GM23338 (cell line): ENCODE data around the gene MEGF11. TPM values are rescaled to one million over a fixed set of nuclear protein-coding genes. Genes with fewer than 3 reads are reported as not detected.

Experiments used
- ATAC-seq: fragments of 200-7000 bp; cut with Tn5 transposase; 3 replicates; pipeline ENCODE4 v1.9.1; 2020
- DNase-seq: peaks from one replicate; pipeline ENCODE4 v3.0.0-alpha.2; 2015; ENCODE audit warnings: low spot score
- H2AFZ ChIP-seq: fragments of 200-600 bp; sonication (generic); 2 replicates; pipeline ENCODE4 v1.8.0; 2016; ENCODE audit warnings: antibody characterized with exemption, mild to moderate bottlenecking, moderate library complexity
- H3F3A ChIP-seq: fragments of 200-600 bp; sonication (generic); replicated peaks from 2 replicates; pipeline ENCODE4 v1.8.0; 2017; ENCODE audit warnings: antibody characterized with exemption, mixed run types, low read depth
- H3K27ac ChIP-seq: fragments of 200-600 bp; sonication (generic); 2 replicates; pipeline ENCODE4 v1.6.1; 2016; ENCODE audit warnings: low read depth
- H3K27me3 ChIP-seq: fragments of 200-600 bp; sonication (generic); 2 replicates; pipeline ENCODE4 v1.8.0; 2016; ENCODE audit warnings: mild to moderate bottlenecking, mixed run types, moderate library complexity; ENCODE audit not compliant: insufficient read depth
- H3K36me3 ChIP-seq: fragments of 200-600 bp; sonication (generic); 2 replicates; pipeline ENCODE4 v1.8.0; 2016; ENCODE audit warnings: mild to moderate bottlenecking; ENCODE audit not compliant: insufficient read depth
- H3K4me1 ChIP-seq: fragments of 200-600 bp; sonication (generic); 2 replicates; pipeline ENCODE4 v1.8.0; 2016; ENCODE audit warnings: mild to moderate bottlenecking, moderate library complexity; ENCODE audit not compliant: insufficient read depth
- H3K4me2 ChIP-seq: fragments of 200-600 bp; sonication (generic); 2 replicates; pipeline ENCODE4 v1.7.1; 2017; ENCODE audit warnings: mixed run types
- H3K4me3 ChIP-seq: fragments of 200-600 bp; sonication (generic); 2 replicates; pipeline ENCODE4 v1.6.1; 2016; ENCODE audit warnings: mixed run types
- H3K79me2 ChIP-seq: fragments of 200-600 bp; sonication (generic); replicated peaks from 2 replicates; pipeline ENCODE4 v1.8.0; 2017; ENCODE audit warnings: mild to moderate bottlenecking; ENCODE audit not compliant: insufficient read depth
- H3K9me2 ChIP-seq: fragments of 200-600 bp; sonication (generic); 2 replicates; pipeline ENCODE4 v1.8.0; 2017; ENCODE audit not compliant: insufficient read depth
- H4K20me1 ChIP-seq: fragments of 200-600 bp; sonication (generic); replicated peaks from 2 replicates; pipeline ENCODE4 v1.8.0; 2017; ENCODE audit warnings: mild to moderate bottlenecking; ENCODE audit not compliant: insufficient read depth
- H3K27ac Mint-ChIP-seq: 2 replicates; pipeline ENCODE4 v1.8.0; 2020; ENCODE audit warnings: inconsistent platforms, mild to moderate bottlenecking, moderate library complexity, mixed read lengths
- H3K27me3 Mint-ChIP-seq: 3 replicates; pipeline ENCODE4 v1.8.0; 2022; ENCODE audit warnings: low read depth, mild to moderate bottlenecking, moderate library complexity, mixed read lengths, inconsistent platforms; ENCODE audit not compliant: insufficient read depth, poor library complexity
- H3K36me3 Mint-ChIP-seq: 3 replicates; pipeline ENCODE4 v1.8.0; 2021; ENCODE audit warnings: low read depth, mild to moderate bottlenecking, inconsistent platforms, moderate library complexity, mixed read lengths
- H3K4me1 Mint-ChIP-seq: 3 replicates; pipeline ENCODE4 v1.8.0; 2020; ENCODE audit warnings: mild to moderate bottlenecking, inconsistent platforms, mixed read lengths
- H3K4me3 Mint-ChIP-seq: 3 replicates; pipeline ENCODE4 v1.8.0; 2021; ENCODE audit warnings: moderate library complexity, mild to moderate bottlenecking, inconsistent platforms, mixed read lengths
- H3K9me3 Mint-ChIP-seq: 3 replicates; pipeline ENCODE4 v1.8.0; 2020; ENCODE audit warnings: moderate library complexity, mild to moderate bottlenecking, inconsistent platforms, mixed read lengths
- CREB1 ChIP-seq: fragments of 250-450 bp; sonication (Bioruptor Pico); IDR thresholded peaks from 2 replicates; pipeline ENCODE4 v1.5.0; 2020; ENCODE audit warnings: low read depth, mild to moderate bottlenecking, moderate library complexity
- EZH2 ChIP-seq: fragments of 200-600 bp; sonication (generic); IDR thresholded peaks from one replicate; pipeline ENCODE4 v1.8.0; 2017; ENCODE audit warnings: antibody characterized with exemption, mild to moderate bottlenecking, low read depth; ENCODE audit not compliant: unreplicated experiment
- EZH2phosphoT487 ChIP-seq: fragments of 200-600 bp; sonication (generic); IDR thresholded peaks from one replicate; pipeline ENCODE4 v1.8.1; 2018; ENCODE audit warnings: antibody characterized with exemption; ENCODE audit not compliant: unreplicated experiment
- NANOG ChIP-seq: IDR thresholded peaks from 2 replicates; pipeline ENCODE4 v1.6.1; 2016; ENCODE audit warnings: antibody characterized with exemption, borderline replicate concordance
- POLR2AphosphoS5 ChIP-seq: IDR thresholded peaks from 2 replicates; pipeline ENCODE4 v1.6.1; 2016; ENCODE audit warnings: antibody characterized with exemption, low read depth
- REST ChIP-seq: IDR thresholded peaks from one replicate; pipeline ENCODE4 v1.6.1; 2018; ENCODE audit warnings: antibody characterized with exemption; ENCODE audit not compliant: unreplicated experiment
- STAT1 ChIP-seq: IDR thresholded peaks from one replicate; pipeline ENCODE4 v1.6.1; 2016; ENCODE audit warnings: antibody characterized with exemption; ENCODE audit not compliant: unreplicated experiment
- ZNF114 ChIP-seq: fragments of 250-450 bp; sonication (Bioruptor Pico); IDR thresholded peaks from 2 replicates; pipeline ENCODE4 v1.5.0; 2020; ENCODE audit warnings: mild to moderate bottlenecking, moderate library complexity
- ZNF331 ChIP-seq: fragments of 250-450 bp; sonication (Bioruptor Pico); IDR thresholded peaks from 2 replicates; pipeline ENCODE4 v1.5.0; 2020; ENCODE audit warnings: low read depth, mild to moderate bottlenecking, moderate library complexity
- polyA plus RNA-seq: library from polyadenylated mRNA; unstranded; fragments of >200 nt; fragmentation: Nextera tagmentation; extraction: Ambion mirVana; gene quantifications from 2 replicates; pipeline ENCODE4 v1.2.1, GENCODE V29; 2016
- total RNA-seq: library from RNA; depleted of rRNA; stranded (reverse); fragments of >200 nt; shearing (Covaris generic); gene quantifications from 2 replicates; pipeline ENCODE4 v1.2.3, GENCODE V29; 2014
- TF ChIP-seq, protein P1 (sequence below), 2 experiments: fragments of 200-600 bp in 1 of 2; sonication (generic) in 1 of 2; conservative IDR thresholded peaks; 2 replicates each; pipeline versions ENCODE4 v1.5.1 to v1.6.1; 2016 to 2017; ENCODE audit warnings: antibody characterized with exemption in 2 of 2, low read depth in 2 of 2, mild to moderate bottlenecking in 2 of 2, moderate library complexity in 1 of 2
- TF ChIP-seq, protein P2 (sequence below): IDR thresholded peaks from 2 replicates; pipeline ENCODE4 v1.6.1; 2016; ENCODE audit warnings: antibody characterized with exemption

MEGF11 gene
- total and polyA plus RNA-seq, 2 experiments from 2014 or later = 1.3 to 1.9 TPM

DNA sequence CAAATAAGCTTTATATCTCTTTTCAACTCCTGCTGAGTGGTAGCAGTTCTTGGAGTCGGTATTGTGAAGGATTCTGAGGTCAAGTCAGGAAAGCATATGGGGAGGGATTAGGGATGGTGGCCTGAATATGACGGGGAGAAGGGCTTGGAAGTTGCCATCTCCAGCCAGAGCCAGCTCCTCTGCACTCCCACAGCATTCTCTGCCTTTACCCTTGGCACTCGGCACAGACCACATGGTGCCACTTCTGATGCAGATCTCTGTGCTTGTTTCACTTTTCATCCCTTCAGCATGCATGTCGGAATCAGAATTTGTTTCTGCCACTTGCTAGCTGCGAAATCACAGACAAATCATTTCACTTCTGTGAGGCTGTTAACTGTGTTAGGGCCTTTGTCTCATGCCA, 331.8 kb downstream of the MEGF11 start:
- Histone ChIP-seq H3K27ac (no peak overlapping the region), H3K9me2 (no peaks in the 10 kb centered on the region), H3K36me3 (no peaks in the 10 kb centered on the region), H3K27me3 (no peaks in the 10 kb centered on the region), H4K20me1 (no peaks in the 10 kb centered on the region), H3K4me2 (no peak overlapping the region), H3K4me3 (no peak overlapping the region), H3K79me2 (no peaks in the 10 kb centered on the region), H2AFZ (no peak overlapping the region), H3K4me1 (no peaks in the 10 kb centered on the region), H3F3A (no peaks in the 10 kb centered on the region)
- no peak for DNase-seq
- Mint-ChIP-seq H3K4me1 (peaks cover 18% of the 10 kb centered on the region), H3K36me3 (no peaks in the 10 kb centered on the region), H3K27ac (no peak overlapping the region), H3K9me3 (no peaks in the 10 kb centered on the region), H3K4me3 (no peak overlapping the region), H3K27me3 (peaks cover 4% of the 10 kb centered on the region)
- ATAC-seq = no peak
- no peak for TF ChIP-seq CREB1 (CRISPR knock-in tag)
- no peak for TF ChIP-seq EZH2phosphoT487
- no peak for TF ChIP-seq NANOG
- TF ChIP-seq, protein P1, sequence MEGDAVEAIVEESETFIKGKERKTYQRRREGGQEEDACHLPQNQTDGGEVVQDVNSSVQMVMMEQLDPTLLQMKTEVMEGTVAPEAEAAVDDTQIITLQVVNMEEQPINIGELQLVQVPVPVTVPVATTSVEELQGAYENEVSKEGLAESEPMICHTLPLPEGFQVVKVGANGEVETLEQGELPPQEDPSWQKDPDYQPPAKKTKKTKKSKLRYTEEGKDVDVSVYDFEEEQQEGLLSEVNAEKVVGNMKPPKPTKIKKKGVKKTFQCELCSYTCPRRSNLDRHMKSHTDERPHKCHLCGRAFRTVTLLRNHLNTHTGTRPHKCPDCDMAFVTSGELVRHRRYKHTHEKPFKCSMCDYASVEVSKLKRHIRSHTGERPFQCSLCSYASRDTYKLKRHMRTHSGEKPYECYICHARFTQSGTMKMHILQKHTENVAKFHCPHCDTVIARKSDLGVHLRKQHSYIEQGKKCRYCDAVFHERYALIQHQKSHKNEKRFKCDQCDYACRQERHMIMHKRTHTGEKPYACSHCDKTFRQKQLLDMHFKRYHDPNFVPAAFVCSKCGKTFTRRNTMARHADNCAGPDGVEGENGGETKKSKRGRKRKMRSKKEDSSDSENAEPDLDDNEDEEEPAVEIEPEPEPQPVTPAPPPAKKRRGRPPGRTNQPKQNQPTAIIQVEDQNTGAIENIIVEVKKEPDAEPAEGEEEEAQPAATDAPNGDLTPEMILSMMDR (conservative IDR thresholded peaks at IDR 0.05; ENCODE audit: low read depth in 2 of 2) = no peak
- no peak for TF ChIP-seq ZNF114 (CRISPR knock-in tag)
- TF ChIP-seq STAT1 = no peak
- TF ChIP-seq, protein P2, sequence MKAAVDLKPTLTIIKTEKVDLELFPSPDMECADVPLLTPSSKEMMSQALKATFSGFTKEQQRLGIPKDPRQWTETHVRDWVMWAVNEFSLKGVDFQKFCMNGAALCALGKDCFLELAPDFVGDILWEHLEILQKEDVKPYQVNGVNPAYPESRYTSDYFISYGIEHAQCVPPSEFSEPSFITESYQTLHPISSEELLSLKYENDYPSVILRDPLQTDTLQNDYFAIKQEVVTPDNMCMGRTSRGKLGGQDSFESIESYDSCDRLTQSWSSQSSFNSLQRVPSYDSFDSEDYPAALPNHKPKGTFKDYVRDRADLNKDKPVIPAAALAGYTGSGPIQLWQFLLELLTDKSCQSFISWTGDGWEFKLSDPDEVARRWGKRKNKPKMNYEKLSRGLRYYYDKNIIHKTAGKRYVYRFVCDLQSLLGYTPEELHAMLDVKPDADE = no peak
- TF ChIP-seq POLR2AphosphoS5 = no peak

- ATAC-seq (no peak), DNase-seq (no peak)
- H2AFZ ChIP-seq = no peak overlapping the region
- Mint-ChIP-seq H3K27ac (no peak overlapping the region), H3K36me3 (no peaks in the 10 kb centered on the region), H3K9me3 (no peaks in the 10 kb centered on the region), H3K4me1 (peaks cover 24% of the 10 kb centered on the region), H3K4me3 (no peak overlapping the region), H3K27me3 (peaks cover 4% of the 10 kb centered on the region)
- no peaks in the 10 kb centered on the region for H3F3A ChIP-seq
- H3K9me2 ChIP-seq = no peaks in the 10 kb centered on the region
- no peaks in the 10 kb centered on the region for H3K79me2 ChIP-seq
- H4K20me1 ChIP-seq = no peaks in the 10 kb centered on the region
- no peaks in the 10 kb centered on the region for H3K36me3 ChIP-seq
- H3K4me3 ChIP-seq = no peak overlapping the region
- H3K27ac ChIP-seq = no peak overlapping the region
- no peaks in the 10 kb centered on the region for H3K4me1 ChIP-seq
- no peaks in the 10 kb centered on the region for H3K27me3 ChIP-seq
- no peak overlapping the region for H3K4me2 ChIP-seq
- TF ChIP-seq, protein P2 = no peak
- TF ChIP-seq STAT1 = no peak
- no peak for TF ChIP-seq NANOG
- TF ChIP-seq REST = no peak
- no peak for TF ChIP-seq POLR2AphosphoS5
- TF ChIP-seq ZNF331 (CRISPR knock-in tag) = no peak
- no peak for TF ChIP-seq EZH2
- no peak for TF ChIP-seq CREB1 (CRISPR knock-in tag)
- TF ChIP-seq ZNF114 (CRISPR knock-in tag) = no peak
These were observed 332.7 kb downstream of the MEGF11 start for GRCh38 chr15:65920825-65921309.
